22Rv1 (cell line): Measurements from ENCODE around the gene GPR141.

Source experiments
- H3K27ac ChIP-seq: fragments of 450-650 bp; 2 replicates; pipeline ENCODE4 v1.5.1; 2017
- CTCF ChIP-seq: fragments of 450-650 bp; IDR thresholded peaks from 2 replicates; pipeline ENCODE4 v1.5.1; 2017; ENCODE audit warnings: mild to moderate bottlenecking
- ZFX ChIP-seq: fragments of 450-650 bp; IDR thresholded peaks from 2 replicates; pipeline ENCODE4 v1.6.1; 2017; ENCODE audit warnings: antibody characterized with exemption, borderline replicate concordance

The GPR141 gene

GRCh38 chr7:37657816-37658215 is 25.8 kb upstream of the GPR141 start:
- H3K27ac ChIP-seq: no peak overlapping the region
- TF ChIP-seq CTCF (no peak), ZFX (no peak)

- TF ChIP-seq ZFX: no peak
- no peak for TF ChIP-seq CTCF
- no peak overlapping the region for H3K27ac ChIP-seq
Measured at GRCh38 chr7:37659971-37660565, 23.5 kb upstream of the GPR141 start.

GRCh38 chr7:37660614-37661013 is 23.0 kb upstream of the GPR141 start:
- H3K27ac ChIP-seq: no peak overlapping the region
- TF ChIP-seq CTCF (no peak), ZFX (no peak)

- no peak overlapping the region for H3K27ac ChIP-seq
- no peak for TF ChIP-seq ZFX
- TF ChIP-seq CTCF: no peak
Measured at GRCh38 chr7:37663693-37664092, 19.9 kb upstream of the GPR141 start.

GRCh38 chr7:37665352-37666022 is 18.1 kb upstream of the GPR141 start:
- no peak overlapping the region for H3K27ac ChIP-seq
- TF ChIP-seq ZFX (no peak), CTCF (no peak)

GRCh38 chr7:37666026-37666799 is 17.4 kb upstream of the GPR141 start:
- no peak overlapping the region for H3K27ac ChIP-seq
- no peak for TF ChIP-seq CTCF
- TF ChIP-seq ZFX: no peak

- no peak overlapping the region for H3K27ac ChIP-seq
Measured at GRCh38 chr7:37669818-37670217, 13.7 kb upstream of the GPR141 start.

More at GRCh38 chr7:37669818-37670217, 13.7 kb upstream of the GPR141 start:
- TF ChIP-seq ZFX (no peak), CTCF (no peak)
